Measurements from ENCODE around the gene PABPC3.
A peak's percentile ranks its signal among the peaks of the same experiment; 100 is the strongest.

The PABPC3 gene

GRCh38 chr13:25112695-25113255 lies 16.8 kb downstream of the PABPC3 start:
- no peak for DNase-seq

- peak; percentile 46 for DNase-seq
Measured at GRCh38 chr13:25114220-25114619, 18.3 kb downstream of the PABPC3 start.

- DNase-seq = no peak
Measured at GRCh38 chr13:25116044-25116443, 20.1 kb downstream of the PABPC3 start.

GRCh38 chr13:25117312-25117711 lies 21.4 kb downstream of the PABPC3 start:
- no peak for DNase-seq

GRCh38 chr13:25118378-25118905 lies 22.5 kb downstream of the PABPC3 start:
- DNase-seq = no peak

- no peak for DNase-seq
Measured at GRCh38 chr13:25130944-25131343, 35.0 kb downstream of the PABPC3 start.

- no peak for DNase-seq
Measured at GRCh38 chr13:25131881-25132420, 36.0 kb downstream of the PABPC3 start.

- DNase-seq = no peak
Measured at GRCh38 chr13:25132751-25133390, 36.9 kb downstream of the PABPC3 start.

GRCh38 chr13:25135896-25136295 lies 40.0 kb downstream of the PABPC3 start:
- DNase-seq = no peak

- DNase-seq = no peak
Measured at GRCh38 chr13:25136880-25137787, 41.2 kb downstream of the PABPC3 start.

- no peak for DNase-seq
Measured at GRCh38 chr13:25137788-25138115, 41.8 kb downstream of the PABPC3 start.

- no peak for DNase-seq
Measured at GRCh38 chr13:25141042-25141441, 45.1 kb downstream of the PABPC3 start.

- DNase-seq = no peak
Measured at GRCh38 chr13:25143706-25144105, 47.8 kb downstream of the PABPC3 start.

- no peak for DNase-seq
Measured at GRCh38 chr13:25147638-25148401, 51.9 kb downstream of the PABPC3 start.

GRCh38 chr13:25148402-25148771 lies 52.5 kb downstream of the PABPC3 start:
- DNase-seq = no peak

Data from activated CD8-positive, alpha-beta memory T cell treated with anti-CD3 and anti-CD28 coated beads, Interleukin-2, amount 50 U/mL, for 4 hours (primary cell).